ENCODE data around the gene VOPP1. TPM values are rescaled to one million over a fixed set of nuclear protein-coding genes. Genes with fewer than 3 reads are reported as not detected.

The VOPP1 gene
- total RNA-seq, 1 donor from 2014 or later = 23.7 TPM

DNA sequence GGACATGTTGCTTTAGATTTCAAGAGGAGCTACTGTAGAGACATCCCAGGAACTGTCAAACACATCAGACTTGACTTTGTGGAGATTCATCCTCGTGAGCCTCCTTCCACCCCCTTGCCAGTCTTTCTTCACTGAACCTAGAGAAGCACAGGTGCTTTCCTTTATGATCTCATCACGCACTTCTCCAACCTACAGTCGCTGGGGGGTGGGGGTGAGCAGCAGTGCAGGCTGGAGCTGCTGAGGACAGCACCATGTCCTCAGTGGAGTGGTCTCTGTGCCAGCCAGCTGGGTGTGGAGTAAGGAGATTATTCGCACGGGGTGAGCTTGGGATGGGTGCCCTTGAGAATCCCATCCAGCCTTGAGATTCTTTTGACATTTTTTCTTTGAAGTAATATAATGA lies 88.1 kb downstream of the VOPP1 start:
- Histone ChIP-seq H3K27ac (replicated peaks) (no peak overlapping the region), H3K4me3 (no peak overlapping the region), H3K36me3 (peaks cover 6% of the 10 kb centered on the region), H3K27me3 (ENCODE audit: low read depth) (no peaks in the 10 kb centered on the region), H3K4me1 (no peaks in the 10 kb centered on the region), H3K9me3 (replicated peaks) (no peaks in the 10 kb centered on the region)
- TF ChIP-seq, protein P1, sequence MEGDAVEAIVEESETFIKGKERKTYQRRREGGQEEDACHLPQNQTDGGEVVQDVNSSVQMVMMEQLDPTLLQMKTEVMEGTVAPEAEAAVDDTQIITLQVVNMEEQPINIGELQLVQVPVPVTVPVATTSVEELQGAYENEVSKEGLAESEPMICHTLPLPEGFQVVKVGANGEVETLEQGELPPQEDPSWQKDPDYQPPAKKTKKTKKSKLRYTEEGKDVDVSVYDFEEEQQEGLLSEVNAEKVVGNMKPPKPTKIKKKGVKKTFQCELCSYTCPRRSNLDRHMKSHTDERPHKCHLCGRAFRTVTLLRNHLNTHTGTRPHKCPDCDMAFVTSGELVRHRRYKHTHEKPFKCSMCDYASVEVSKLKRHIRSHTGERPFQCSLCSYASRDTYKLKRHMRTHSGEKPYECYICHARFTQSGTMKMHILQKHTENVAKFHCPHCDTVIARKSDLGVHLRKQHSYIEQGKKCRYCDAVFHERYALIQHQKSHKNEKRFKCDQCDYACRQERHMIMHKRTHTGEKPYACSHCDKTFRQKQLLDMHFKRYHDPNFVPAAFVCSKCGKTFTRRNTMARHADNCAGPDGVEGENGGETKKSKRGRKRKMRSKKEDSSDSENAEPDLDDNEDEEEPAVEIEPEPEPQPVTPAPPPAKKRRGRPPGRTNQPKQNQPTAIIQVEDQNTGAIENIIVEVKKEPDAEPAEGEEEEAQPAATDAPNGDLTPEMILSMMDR (IDR thresholded peaks at IDR 0.05; ENCODE audit: borderline replicate concordance) = no peak
- intact Hi-C loops (cut with micrococcal nuclease) = no loop called here
- DNase-seq = no peak

DNA sequence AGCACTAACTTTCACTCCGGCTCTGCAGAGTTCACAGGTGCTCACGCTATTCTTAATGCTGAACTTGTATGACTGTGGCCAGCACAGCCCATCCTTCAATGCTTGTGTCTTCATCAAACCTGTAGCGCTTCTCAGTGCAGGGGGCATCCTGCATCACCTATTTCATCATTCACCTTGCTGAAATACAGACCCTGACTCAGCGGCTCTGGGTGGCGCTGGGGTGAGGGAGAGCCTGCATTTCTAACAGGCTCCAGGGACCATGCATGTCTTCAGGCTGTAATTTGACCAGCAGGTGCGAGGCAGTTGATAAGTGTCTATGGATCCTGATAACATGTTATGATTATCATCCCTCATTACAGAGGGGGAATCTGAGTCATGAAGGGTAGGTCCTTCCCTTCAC lies 89.3 kb downstream of the VOPP1 start:
- no peak overlapping the region for H3K4me3 ChIP-seq
- H3K27ac ChIP-seq (replicated peaks) = no peak overlapping the region
- intact Hi-C loops (cut with micrococcal nuclease) = no loop called here
- TF ChIP-seq, protein P1 (IDR thresholded peaks at IDR 0.05; ENCODE audit: borderline replicate concordance) = no peak
- peaks cover 5% of the 10 kb centered on the region for H3K4me1 ChIP-seq
- DNase-seq = no peak
- no peaks in the 10 kb centered on the region for H3K9me3 ChIP-seq (replicated peaks)
- no peaks in the 10 kb centered on the region for H3K36me3 ChIP-seq
- H3K27me3 ChIP-seq (ENCODE audit: low read depth) = no peaks in the 10 kb centered on the region

DNA sequence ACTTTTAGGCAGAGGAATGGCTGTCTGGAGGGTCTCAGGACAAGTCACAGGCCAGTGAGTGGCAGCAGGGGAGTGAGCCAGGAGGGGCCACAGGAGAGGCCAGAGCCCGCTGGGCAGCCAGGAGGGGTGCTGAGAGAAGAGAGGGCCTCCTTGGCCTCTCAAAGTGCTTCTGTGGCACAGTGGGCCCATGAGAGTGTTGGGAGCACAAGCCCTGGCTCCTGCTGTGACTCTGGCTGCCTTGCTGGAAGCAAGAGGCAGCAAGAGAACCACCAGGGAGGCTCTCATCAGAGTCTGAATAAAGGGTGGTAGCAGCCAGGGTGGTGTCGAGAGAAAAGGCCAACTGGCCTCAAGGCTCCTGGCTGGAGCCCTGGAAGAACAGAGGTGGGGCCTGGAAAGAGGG lies 91.1 kb downstream of the VOPP1 start:
- no peak overlapping the region for H3K4me3 ChIP-seq
- H3K36me3 ChIP-seq = no peaks in the 10 kb centered on the region
- no peaks in the 10 kb centered on the region for H3K9me3 ChIP-seq (replicated peaks)
- intact Hi-C loops (cut with micrococcal nuclease) = no loop called here
- TF ChIP-seq, protein P1 (IDR thresholded peaks at IDR 0.05; ENCODE audit: borderline replicate concordance) = no peak
- H3K4me1 ChIP-seq = peaks cover 5% of the 10 kb centered on the region
- no peak for DNase-seq
- no peak overlapping the region for H3K27ac ChIP-seq (replicated peaks)
- H3K27me3 ChIP-seq (ENCODE audit: low read depth) = no peaks in the 10 kb centered on the region

DNA sequence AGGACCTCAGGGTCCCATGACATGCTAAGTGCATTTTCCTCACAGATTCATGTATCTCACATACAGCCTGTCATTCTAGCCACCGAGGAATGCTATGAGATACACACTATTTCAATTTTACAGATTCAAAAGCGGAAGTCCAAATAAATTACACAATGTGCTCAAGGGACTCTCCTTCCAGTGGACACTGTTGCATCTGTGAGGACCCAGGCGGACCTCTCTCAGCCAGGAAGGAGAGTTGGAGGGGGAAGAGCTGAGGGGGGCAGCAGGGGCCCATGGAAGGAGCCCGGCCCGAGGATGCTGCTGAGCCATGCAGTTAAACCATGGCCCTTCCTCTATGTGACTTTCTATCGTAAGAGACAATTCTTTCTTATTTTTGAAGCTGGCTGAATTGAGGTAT lies 93.6 kb downstream of the VOPP1 start:
- H3K27ac ChIP-seq (replicated peaks) = no peak overlapping the region
- H3K9me3 ChIP-seq (replicated peaks) = no peaks in the 10 kb centered on the region
- peaks cover under 1% of the 10 kb centered on the region for H3K36me3 ChIP-seq
- no peak for DNase-seq
- intact Hi-C loops (cut with micrococcal nuclease) = no loop called here
- H3K27me3 ChIP-seq (ENCODE audit: low read depth) = no peaks in the 10 kb centered on the region
- H3K4me1 ChIP-seq = peaks cover 5% of the 10 kb centered on the region
- TF ChIP-seq, protein P1 (IDR thresholded peaks at IDR 0.05; ENCODE audit: borderline replicate concordance) = no peak
- no peak overlapping the region for H3K4me3 ChIP-seq

DNA sequence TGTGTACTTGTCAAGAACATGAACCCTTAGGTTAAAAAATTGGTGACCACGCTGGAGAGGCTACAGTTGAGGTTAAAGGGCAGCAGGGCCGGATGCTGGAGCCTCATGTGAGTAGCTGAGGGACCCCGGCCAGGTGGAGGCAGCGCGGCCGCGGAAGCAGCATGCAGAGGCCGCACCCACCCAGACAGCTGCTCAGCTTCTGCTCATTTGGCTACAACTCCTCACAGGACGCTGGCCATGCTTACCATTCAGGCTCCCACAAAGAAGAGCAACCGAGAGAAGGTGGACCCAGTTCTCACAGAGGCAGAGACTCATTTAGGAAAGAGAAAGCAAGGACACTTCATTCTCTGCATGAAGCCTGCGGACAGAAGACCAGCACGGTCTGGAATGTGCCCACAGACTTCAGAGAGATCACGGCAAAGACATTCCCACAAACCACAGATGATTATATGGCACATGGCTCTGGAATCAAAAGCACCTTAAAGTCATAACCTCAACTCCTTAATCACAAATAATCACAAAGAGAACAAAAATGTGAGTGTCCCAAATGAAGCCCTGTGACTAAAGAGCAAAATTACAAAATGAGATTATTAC lies 94.4 kb downstream of the VOPP1 start:
- H3K4me1 ChIP-seq = peaks cover 5% of the 10 kb centered on the region
- peaks cover 8% of the 10 kb centered on the region for H3K36me3 ChIP-seq
- no peak overlapping the region for H3K27ac ChIP-seq (replicated peaks)
- no peaks in the 10 kb centered on the region for H3K27me3 ChIP-seq (ENCODE audit: low read depth)
- TF ChIP-seq, protein P1 (IDR thresholded peaks at IDR 0.05; ENCODE audit: borderline replicate concordance) = no peak
- no peak overlapping the region for H3K4me3 ChIP-seq
- intact Hi-C loops (cut with micrococcal nuclease) = no loop called here
- H3K9me3 ChIP-seq (replicated peaks) = no peaks in the 10 kb centered on the region
- no peak for DNase-seq

Data from left ventricle myocardium inferior (tissue), 1 donor.